ENCODE measurements around the gene ZCWPW2.

The ZCWPW2 gene, protein sequence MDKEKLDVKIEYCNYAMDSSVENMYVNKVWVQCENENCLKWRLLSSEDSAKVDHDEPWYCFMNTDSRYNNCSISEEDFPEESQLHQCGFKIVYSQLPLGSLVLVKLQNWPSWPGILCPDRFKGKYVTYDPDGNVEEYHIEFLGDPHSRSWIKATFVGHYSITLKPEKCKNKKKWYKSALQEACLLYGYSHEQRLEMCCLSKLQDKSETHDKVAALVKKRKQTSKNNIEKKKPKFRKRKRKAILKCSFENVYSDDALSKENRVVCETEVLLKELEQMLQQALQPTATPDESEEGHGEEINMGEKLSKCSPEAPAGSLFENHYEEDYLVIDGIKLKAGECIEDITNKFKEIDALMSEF

DNA sequence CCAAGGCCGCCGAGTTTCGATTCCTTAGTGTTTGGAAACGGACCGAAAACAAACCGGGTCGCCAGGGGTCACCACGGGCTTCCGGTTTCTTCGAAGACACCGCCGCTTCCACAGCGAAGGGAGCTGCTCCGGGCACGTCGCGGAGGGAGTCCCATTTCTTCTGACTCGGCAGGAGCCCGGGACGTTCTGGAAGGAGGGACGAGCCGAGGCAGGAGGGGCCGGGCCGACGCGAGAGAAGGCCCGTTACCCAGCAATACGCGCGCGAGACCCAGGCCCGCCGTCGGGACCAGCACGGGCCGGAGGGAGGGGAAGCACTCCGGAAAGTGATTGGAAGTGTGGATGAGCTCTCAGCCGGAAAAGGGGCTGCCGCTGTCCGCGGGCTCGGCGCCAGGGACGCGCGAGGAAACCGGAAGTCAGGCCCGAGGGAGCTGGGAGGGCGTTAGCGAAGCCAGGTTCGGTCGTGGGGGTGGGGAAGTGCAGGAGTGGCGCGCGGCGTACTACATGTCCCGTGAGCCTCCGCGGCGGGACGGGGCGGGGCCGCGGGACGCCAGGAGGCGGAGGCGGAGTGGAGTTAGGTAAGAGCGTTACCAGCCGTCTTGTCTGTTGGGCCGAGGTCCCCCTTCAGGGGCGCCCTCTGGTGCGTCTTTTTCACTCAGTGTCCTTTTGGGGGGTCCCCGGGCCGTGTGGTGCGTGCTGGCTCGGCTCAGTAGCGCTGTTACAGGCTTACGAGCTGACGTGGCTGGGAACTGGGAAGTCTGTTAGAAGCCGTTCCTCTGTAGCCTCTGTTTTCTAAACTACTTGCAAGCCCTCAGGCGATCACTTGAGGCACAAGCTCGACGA lies at the start of gene ZCWPW2, which contains the start of gene AZI2:
Gene ZCWPW2, plus strand, starts transcription at position 93 of the 840 bp plus-strand sequence. CDS start 64,348 bp downstream, outside the sequence.
Gene AZI2, minus strand, starts transcription at position 196 of the 840 bp plus-strand sequence. CDS start 8,207 bp downstream, outside the sequence.
- TF ChIP-seq, protein P1, sequence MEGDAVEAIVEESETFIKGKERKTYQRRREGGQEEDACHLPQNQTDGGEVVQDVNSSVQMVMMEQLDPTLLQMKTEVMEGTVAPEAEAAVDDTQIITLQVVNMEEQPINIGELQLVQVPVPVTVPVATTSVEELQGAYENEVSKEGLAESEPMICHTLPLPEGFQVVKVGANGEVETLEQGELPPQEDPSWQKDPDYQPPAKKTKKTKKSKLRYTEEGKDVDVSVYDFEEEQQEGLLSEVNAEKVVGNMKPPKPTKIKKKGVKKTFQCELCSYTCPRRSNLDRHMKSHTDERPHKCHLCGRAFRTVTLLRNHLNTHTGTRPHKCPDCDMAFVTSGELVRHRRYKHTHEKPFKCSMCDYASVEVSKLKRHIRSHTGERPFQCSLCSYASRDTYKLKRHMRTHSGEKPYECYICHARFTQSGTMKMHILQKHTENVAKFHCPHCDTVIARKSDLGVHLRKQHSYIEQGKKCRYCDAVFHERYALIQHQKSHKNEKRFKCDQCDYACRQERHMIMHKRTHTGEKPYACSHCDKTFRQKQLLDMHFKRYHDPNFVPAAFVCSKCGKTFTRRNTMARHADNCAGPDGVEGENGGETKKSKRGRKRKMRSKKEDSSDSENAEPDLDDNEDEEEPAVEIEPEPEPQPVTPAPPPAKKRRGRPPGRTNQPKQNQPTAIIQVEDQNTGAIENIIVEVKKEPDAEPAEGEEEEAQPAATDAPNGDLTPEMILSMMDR (conservative IDR thresholded peaks at IDR 0.05): peak; percentile 24
- peak; percentile 74 for TF ChIP-seq ZFX (IDR thresholded peaks at IDR 0.05)

GRCh38 chr3:28299705-28300104 lies 48.8 kb upstream of the ZCWPW2 start:
- H3K27ac ChIP-seq: no peak overlapping the region
- TF ChIP-seq, protein P1 (conservative IDR thresholded peaks at IDR 0.05): no peak
- no peak for TF ChIP-seq ZFX (IDR thresholded peaks at IDR 0.05)

More for the DNA sequence above, at the start of gene ZCWPW2, which contains the start of gene AZI2:
- peak within 1 kb of the TSS; percentile 88 for H3K27ac ChIP-seq

GRCh38 chr3:28300345-28300962 lies 48.1 kb upstream of the ZCWPW2 start:
- TF ChIP-seq, protein P1 (conservative IDR thresholded peaks at IDR 0.05): no peak
- H3K27ac ChIP-seq: no peak overlapping the region

DNA sequence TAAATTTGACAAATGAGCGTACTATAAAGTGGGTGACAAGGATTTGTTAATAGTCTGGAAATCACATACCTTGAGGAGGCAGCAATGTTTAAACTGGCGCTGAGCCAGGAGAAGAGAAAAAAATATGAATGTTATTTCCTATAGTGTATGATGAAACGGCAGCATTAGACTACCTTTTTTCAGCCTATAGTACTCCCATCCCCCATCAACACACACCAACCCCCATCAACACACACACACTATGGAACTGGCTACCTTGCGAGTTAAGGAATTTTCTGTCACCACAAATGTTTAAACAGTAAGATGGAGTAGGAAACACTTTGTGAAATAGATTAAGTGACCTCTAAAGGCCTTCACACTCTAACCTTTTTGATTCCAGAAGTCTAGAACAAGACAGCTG lies 46.8 kb upstream of the ZCWPW2 start:
- H3K27ac ChIP-seq: no peak overlapping the region

GRCh38 chr3:28308196-28308595 lies 40.3 kb upstream of the ZCWPW2 start:
- TF ChIP-seq, protein P1 (conservative IDR thresholded peaks at IDR 0.05): no peak
- TF ChIP-seq ZFX (IDR thresholded peaks at IDR 0.05): no peak
- H3K27ac ChIP-seq: no peak overlapping the region

More for the DNA sequence above, 46.8 kb upstream of the ZCWPW2 start:
- TF ChIP-seq, protein P1 (conservative IDR thresholded peaks at IDR 0.05): no peak
- no peak for TF ChIP-seq ZFX (IDR thresholded peaks at IDR 0.05)

- TF ChIP-seq ZFX (IDR thresholded peaks at IDR 0.05): no peak
- TF ChIP-seq, protein P1 (conservative IDR thresholded peaks at IDR 0.05): no peak
- no peak overlapping the region for H3K27ac ChIP-seq
Observed at GRCh38 chr3:28315711-28316110, 32.8 kb upstream of the ZCWPW2 start.

Measured in C4-2B (cell line).